Measurements from ENCODE around the gene POLK. TPM values are rescaled to one million over a fixed set of nuclear protein-coding genes. Genes with fewer than 3 reads are reported as not detected.
"Not testable (repeated sequence)": the region's sequence is repeated elsewhere in the genome, so short reads cannot be mapped to it uniquely, and the experiment has no call there.

The POLK gene
- polyA plus RNA-seq, 4 donors: 30.1 to 37.8 (median 32.0) TPM

DNA sequence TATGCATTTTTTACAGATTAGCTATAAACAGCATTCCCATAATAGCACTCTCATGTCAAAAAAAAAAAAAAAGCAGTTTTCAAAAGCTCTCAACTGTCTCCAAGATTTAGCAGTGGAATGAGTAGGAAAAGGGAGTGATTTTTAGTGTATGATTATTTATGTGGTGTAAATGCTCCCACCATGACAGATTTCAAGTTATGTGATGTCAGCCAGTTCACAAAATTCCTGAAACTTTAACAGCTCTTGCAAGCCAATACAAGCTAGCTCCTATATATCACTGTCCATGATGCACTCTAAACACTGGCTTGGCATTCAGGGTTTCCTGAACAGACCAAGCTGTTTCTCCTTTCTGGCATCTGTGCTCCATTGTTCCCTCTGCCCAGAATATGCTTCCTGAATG lies 91.7 kb downstream of the POLK start:
- no peak for DNase-seq (ENCODE audit: low read depth in 4 of 4, low spot score in 3 of 4)

GRCh38 chr5:75603821-75604220 lies 92.1 kb downstream of the POLK start:
- no peak for DNase-seq (ENCODE audit: low read depth in 4 of 4, low spot score in 3 of 4)

- DNase-seq (ENCODE audit: low read depth in 4 of 4, low spot score in 3 of 4): not testable (repeated sequence)
These were observed 95.7 kb downstream of the POLK start for GRCh38 chr5:75607341-75607740.

DNA sequence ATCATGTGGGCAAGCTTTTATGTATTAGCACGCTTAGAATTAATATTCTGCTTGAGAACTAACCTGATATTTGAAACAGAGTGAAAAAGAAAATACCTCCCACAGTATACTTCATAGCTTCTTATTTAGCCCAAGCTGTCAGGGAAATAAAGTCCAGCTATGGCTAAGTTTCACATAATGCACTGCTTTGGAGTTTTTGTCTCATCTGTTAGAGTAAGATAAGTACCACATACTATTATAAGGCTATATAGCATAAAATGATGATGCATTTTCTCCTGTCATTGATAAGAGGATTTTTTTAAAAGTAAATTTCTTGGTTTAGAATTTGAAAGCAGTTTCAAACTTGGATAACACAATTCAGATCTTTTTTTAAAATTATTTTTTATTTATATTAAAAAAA lies 97.2 kb downstream of the POLK start:
- DNase-seq (ENCODE audit: low read depth in 4 of 4, low spot score in 3 of 4): no peak

- no peak for DNase-seq (ENCODE audit: low read depth in 4 of 4, low spot score in 3 of 4)
These were observed 98.5 kb downstream of the POLK start for GRCh38 chr5:75610201-75610600.

- not testable (repeated sequence) for DNase-seq (ENCODE audit: low read depth in 4 of 4, low spot score in 3 of 4)
These were observed 99.2 kb downstream of the POLK start for GRCh38 chr5:75610859-75611310.

GRCh38 chr5:75611311-75612225 lies 99.9 kb downstream of the POLK start, which contains the start of gene ANKDD1B:
Gene ANKDD1B, plus strand, starts transcription at chr5:75611453. Its CDS starts 182 bp downstream, at chr5:75611635.
- DNase-seq (ENCODE audit: low read depth in 4 of 4, low spot score in 3 of 4): peak in 1 of 4 donors; percentile 43

GRCh38 chr5:75612226-75612569 lies 100.5 kb downstream of the POLK start:
- DNase-seq (ENCODE audit: low read depth in 4 of 4, low spot score in 3 of 4): no peak

DNA sequence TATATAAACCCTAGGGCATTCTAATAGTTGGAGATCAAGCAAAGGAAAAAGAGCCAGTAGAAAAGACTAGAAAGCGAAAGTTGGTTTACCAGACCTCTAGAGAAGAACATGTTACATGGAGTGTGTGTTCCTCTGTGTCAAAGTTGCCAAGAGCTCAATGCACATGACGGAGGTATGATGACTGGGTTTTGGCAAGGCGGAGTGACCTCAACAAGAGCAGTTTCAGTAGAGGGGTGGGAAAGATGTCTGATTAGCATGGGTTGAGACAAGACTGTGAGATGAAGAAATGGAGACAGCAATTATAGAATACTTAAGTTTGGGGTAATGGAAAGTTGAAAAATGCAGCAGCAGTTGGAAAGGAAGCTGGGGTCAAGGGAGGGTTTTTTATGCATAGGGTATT lies 101.2 kb downstream of the POLK start:
- no peak for DNase-seq (ENCODE audit: low read depth in 4 of 4, low spot score in 3 of 4)

- no peak for DNase-seq (ENCODE audit: low read depth in 4 of 4, low spot score in 3 of 4)
These were observed 102.5 kb downstream of the POLK start for GRCh38 chr5:75614176-75614575.

DNA sequence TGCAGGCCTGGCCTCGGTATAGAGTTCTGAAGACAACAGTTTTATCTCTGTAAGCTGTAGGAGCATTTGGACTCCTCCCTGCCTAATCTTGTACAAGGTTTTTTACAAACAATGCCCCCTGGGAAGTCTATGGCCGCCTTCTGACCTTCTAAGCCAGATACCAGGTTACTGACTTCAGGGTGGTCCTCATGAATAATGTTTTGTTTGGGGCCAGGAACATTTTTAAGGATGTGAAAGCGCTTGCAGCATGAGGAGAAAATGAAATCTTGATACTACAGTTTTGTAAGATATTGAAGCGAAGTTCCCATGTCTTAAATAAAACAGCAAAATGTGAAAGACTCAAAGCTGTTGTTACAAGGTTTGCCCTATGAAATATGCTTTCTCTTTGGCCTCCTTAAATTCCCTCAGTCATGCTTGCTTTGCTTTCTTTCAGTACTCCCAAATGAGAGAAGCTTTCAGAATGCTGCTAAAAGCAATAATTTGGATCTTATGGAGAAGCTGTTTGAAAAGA lies 104.7 kb downstream of the POLK start:
- DNase-seq (ENCODE audit: low read depth in 4 of 4, low spot score in 3 of 4): no peak

DNA sequence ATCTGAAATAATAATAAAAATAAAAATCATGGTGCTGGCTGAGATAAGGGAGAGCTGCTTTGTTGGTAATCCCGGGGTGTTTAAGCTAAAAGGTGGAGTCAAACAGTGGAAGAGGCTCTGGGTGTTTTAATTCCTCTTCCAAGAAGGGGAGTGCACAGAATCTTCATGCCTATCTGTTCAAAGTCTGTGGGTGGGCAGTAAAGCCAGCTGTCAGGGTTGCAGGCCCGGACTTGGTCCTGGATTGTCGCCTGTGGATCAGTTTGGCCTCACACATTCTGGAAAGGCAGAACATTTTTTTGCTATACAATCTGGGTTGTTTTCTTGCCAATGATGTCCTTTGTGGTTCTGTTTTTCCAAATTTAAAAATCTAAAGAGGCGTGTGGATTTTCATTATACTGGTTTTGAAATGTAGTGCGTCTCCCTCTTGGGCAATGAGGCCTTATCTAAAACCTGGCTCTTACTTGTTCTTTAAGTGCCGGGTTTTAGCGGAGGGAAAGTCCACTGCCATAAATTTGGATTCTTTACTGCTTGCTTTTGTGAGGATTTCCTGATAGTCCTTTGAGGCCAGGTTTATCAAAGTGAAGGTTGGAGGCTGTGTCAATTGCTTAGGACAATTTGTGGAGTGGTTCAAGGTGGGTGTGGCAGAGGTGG lies 105.4 kb downstream of the POLK start:
- no peak for DNase-seq (ENCODE audit: low read depth in 4 of 4, low spot score in 3 of 4)

- no peak for DNase-seq (ENCODE audit: low read depth in 4 of 4, low spot score in 3 of 4)
These were observed 106.2 kb downstream of the POLK start for GRCh38 chr5:75617736-75618352.

GRCh38 chr5:75620184-75620959 lies 108.7 kb downstream of the POLK start:
- no peak for DNase-seq (ENCODE audit: low read depth in 4 of 4, low spot score in 3 of 4)

DNA sequence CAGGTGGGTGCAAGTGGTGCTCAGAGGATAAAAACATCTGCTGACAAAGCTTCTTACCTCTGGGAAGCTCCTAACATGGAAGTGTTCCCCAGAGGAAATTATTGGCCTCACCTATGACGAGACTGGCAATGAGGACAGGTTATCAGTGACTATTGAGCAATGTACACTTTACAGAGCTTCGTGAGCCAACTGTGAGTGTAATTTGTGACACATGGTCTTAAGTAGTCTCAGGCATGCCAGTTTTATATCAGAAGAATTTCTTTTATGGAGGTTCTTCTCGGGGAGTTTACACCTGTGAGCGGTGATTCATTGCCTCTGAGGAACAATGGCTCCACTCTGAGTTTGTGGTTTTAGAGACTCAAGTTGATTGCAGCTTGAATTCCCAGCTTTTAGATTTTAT lies 110.9 kb downstream of the POLK start:
- no peak for DNase-seq (ENCODE audit: low read depth in 4 of 4, low spot score in 3 of 4)

DNA sequence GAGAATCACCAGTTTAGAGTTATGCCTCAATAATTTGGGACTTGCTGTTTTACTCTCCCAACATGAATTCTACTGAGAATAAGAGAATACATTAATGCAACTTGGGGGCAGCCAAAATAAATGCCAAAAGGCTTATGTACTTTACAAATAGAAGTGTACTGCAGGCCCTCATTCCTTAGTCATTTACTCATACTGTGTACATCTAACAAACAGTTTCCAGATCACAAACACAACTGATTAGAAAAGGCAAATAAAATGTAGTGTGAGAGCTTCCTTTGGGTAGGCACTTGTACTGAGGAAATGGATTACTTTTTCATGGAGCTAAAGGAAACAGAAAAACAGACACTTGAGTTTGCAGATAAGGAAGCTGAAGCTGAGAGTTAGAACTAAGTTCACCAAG lies 112.2 kb downstream of the POLK start:
- no peak for DNase-seq (ENCODE audit: low read depth in 4 of 4, low spot score in 3 of 4)

DNA sequence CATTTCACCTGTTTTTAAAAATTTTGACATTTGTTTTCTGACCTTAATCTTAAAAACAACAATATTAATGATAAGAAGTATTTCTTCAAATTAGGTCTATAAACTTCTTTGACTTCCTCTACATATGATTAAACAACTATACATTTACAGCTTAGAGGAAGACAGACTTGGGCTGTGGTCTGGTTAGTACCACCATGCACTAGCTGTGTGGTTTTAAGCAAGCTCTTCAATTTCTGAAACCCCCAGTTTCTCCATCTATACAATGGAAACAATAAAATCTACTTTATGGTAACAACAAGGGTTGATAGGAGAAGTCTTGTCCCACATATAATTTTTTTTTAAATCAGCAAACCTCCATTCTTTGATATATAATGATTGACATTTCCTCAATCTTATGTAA lies 115.3 kb downstream of the POLK start:
- no peak for DNase-seq (ENCODE audit: low read depth in 4 of 4, low spot score in 3 of 4)

DNA sequence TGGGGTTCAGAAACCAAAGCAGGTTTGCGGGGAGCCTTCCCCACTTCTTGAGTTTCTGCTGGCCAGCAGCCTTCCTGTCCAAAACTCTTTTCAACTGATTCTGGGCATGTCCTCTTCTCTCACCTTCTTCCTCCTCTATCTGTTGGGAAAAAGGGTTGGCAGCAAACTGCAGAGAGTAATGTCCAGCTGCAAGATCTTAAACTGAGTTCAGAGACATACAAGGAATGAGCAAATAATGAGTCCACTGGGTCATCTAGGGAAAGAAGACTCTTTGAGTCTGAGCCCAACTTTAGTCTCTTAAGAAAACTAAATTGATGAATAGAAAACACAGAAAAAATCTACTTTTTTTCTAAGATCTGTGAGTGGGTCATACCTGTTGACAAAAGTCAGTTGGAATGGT lies 116.1 kb downstream of the POLK start:
- no peak for DNase-seq (ENCODE audit: low read depth in 4 of 4, low spot score in 3 of 4)

DNA sequence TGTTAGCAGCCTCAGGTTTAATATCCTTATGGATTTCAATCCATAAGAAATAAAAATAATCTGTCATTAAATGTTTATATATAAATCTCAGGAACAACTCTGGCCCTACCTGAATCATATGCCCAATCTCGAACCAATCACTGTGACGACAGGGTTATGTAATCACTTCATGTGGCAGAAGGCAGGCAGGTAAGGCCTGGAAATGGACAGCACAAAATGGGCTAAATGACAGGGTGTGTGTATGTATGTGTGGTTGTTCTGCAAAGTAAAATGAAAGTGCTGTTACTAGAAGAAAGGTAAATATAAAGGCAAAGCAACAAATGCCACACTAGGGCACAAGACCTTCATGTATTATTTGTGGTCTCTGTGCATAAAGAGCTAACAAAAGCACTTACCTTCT lies 119.2 kb downstream of the POLK start:
- no peak for DNase-seq (ENCODE audit: low read depth in 4 of 4, low spot score in 3 of 4)

- no peak for DNase-seq (ENCODE audit: low read depth in 4 of 4, low spot score in 3 of 4)
These were observed 120.6 kb downstream of the POLK start for GRCh38 chr5:75632321-75632720.

- no peak for DNase-seq (ENCODE audit: low read depth in 4 of 4, low spot score in 3 of 4)
These were observed 126.3 kb downstream of the POLK start for GRCh38 chr5:75637949-75638348.
